ENCODE measurements around the gene IGFBP4. TPM values are rescaled to one million over a fixed set of nuclear protein-coding genes. Genes with fewer than 3 reads are reported as not detected.
A peak's percentile ranks its signal among the peaks of the same experiment; 100 is the strongest.

IGFBP4 gene
- total RNA-seq, 2 donors from 2014 or later: 1,004 to 1,451 TPM

DNA sequence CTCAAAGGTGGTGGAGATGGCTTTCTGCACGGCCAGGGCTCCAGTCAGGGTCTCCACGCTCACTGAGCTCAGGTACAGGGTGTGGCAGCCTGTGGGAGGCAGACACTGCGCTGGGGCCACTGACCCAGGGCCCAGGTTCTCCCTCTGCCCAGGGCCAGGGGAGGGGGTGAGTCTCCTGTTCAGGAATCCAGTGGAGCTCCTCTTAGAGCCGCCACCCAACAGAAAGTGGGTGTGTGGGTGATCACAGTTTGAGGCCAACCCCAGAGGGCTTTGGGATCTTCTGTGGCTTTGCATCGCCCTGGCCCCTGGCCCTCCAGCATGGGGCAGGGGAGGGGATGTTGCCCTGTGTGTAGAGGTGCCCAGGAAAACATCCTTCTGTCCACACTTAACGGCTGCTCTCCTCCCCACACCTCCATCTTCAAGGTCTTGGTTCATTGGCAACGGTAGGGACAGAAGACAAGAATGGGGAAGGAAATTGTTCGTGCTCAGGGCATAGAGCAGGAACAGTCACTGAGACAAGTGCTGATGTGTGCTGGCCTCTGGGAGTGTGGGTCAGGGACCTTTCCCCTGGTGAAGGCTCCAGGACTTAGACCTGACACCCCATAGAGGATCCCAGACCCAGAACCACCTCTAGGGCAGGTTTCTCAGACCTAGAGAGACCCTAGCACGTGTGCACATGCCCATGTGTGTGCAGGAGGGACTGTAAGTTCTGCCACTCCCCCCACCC is 36.7 kb downstream of the IGFBP4 start:
- intact Hi-C loops (cut with DNase I): loop anchor here (5.0 to 10.0 kb wide), 2 partner anchors 47 to 85 kb away; no protein-coding TSS in a partner anchor
- no peak for DNase-seq (ENCODE audit: low spot score)

DNA sequence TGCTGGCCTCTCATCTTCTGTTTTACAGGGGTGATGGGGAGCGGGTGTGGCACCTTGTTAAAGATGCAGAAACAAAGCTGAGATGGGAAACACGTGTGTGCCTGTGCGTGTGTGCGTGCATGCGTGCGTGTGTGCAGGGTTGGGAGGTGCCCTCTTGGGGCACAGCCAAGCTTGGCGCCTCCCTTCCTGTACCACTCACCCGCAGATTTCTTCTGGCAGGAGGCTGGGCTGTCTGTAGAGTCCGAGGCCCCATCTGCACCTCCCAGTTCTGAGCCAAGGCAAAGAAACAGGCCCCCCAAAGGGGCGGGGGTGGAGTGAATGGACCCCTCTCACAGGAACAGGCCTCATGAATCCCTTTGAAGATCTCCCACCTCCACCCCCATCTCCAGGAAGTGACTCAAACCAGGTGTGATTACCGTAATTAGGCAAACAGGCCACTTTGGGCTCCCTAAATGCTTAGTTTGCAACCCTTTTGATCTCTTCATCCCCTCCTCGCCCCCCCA is 37.3 kb downstream of the IGFBP4 start:
- intact Hi-C loops (cut with DNase I): loop anchor here in 1 of 2 donors (5.0 kb wide), 1 partner anchor 47 kb away; no protein-coding TSS in a partner anchor
- no peak for DNase-seq (ENCODE audit: low spot score)

DNA sequence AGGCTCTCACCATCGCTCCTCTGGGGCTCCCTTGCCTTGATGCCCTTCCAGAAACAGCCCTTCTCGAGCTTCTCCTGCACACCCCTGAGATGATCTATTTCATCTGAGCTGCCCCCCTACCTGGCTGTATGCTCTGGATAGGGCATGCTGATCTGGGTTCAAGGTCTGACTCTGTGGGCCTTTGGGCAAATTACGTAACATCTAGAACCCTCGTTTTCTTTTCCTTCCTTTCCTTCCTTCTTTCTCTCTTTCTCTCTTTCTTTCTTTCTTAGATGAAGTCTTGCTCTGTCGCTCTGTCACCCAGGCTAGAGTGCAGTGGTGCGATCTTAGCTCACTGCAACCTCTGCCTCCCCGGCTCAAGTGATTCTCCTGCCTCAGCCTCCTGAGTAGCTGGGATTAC is 37.9 kb downstream of the IGFBP4 start:
- no peak for DNase-seq (ENCODE audit: low spot score)
- intact Hi-C loops (cut with DNase I): loop anchor here in 1 of 2 donors (5.0 kb wide), 1 partner anchor 46 kb away; no protein-coding TSS in a partner anchor

DNA sequence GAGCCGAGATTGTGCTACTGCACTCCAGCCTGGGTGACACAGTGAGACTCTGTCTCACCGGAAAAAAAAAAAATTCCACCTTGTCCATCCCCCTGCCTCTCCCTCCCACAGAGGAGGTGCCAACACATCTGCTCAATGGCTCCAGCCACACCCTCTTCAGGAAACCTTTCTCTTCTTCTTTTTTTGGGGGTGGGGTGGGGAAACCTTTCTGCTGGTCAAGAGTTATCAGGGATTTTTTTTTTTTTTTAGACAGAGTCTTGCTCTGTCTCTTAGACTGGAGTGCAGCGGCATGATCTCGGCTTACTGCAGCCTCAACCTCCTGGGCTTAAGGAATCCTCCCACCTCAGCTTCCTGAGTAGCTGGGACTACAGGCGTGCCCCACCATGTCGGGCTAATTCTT is 39.5 kb downstream of the IGFBP4 start:
- DNase-seq (ENCODE audit: low spot score): no peak
- intact Hi-C loops (cut with DNase I): loop anchor here in 1 of 2 donors (5.0 kb wide), 1 partner anchor 45 kb away; no protein-coding TSS in a partner anchor

DNA sequence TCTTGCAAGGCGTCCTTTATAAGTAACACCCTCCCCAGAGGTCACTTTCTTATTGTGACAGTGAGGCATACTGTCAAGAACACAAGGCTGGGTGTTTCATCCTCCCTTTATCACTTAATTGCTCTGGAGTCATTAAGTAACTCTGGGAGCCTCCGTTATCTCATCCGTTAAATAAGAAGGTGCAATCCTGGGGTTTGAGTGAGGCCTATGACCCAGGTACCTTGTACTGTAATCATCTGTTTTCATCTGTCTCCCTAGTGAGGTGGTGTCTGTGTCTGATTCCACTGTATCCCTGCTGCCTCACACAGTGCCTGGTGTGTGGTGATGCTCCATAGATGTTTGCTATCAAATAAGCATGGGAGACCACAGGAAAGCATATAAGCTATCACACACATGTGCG is 40.4 kb downstream of the IGFBP4 start:
- intact Hi-C loops (cut with DNase I): loop anchor here in 1 of 2 donors (5.0 kb wide), 1 partner anchor 44 kb away; no protein-coding TSS in a partner anchor
- no peak for DNase-seq (ENCODE audit: low spot score)

DNA sequence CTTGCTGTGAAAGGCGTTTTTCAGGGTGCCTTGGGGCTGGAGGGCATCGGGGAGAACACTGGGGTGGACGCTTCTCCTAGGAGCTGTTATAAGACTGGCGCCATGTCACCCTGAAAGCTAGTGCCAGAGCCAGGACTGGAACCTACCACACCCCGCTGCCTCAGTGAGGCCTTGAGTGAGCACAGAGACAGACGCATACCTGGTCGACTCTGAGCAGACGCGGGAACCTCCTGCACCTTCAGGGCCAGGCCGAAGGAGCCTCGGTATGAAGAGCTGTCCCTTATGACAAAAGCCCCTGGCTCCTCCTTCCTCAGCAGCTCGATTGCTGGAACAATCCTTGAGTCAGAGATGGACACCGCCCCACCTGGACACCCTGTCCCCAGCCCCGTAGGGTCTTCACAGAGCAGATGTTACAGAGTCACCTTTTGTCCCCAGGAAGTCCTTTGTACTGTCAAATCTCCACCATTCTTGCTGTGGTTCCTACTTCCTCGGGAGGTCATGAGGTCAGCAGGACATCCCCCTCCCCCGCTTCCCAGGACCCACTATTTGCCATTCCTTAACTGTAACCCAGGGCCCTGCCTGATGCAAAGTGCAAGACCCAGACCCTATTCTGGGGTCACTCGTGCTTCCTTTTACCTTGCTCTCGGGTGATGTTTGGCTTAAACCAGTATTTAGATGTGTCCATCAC is 41.2 kb downstream of the IGFBP4 start:
- DNase-seq (ENCODE audit: low spot score): no peak
- intact Hi-C loops (cut with DNase I): loop anchor here in 1 of 2 donors (5.0 kb wide), 1 partner anchor 43 kb away; no protein-coding TSS in a partner anchor

DNA sequence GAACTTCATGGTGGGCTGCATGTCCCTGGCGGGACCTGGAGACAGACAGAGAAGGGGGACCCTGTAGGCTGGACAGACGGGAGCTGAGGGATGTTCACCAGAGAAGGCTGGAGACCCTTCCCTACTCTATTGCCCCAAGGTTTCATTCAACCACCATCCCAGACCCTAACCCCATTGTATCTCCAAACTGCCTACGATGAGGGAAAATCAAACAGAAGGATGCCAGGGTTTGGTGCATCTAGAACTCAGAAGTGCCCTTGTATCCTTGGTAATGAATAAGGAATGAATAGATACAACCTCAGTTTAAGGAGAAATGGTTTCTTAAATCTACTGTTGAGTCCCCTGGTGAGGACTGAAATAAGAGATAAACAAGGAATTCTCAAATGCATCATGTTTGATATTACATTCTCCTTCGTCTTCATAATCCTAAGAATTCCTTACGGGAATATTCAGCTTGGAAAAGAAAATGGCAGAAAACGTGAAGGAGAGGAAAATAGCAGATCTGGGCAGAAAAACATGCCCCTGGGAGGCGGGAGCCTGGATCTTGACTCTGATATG is 41.8 kb downstream of the IGFBP4 start:
- DNase-seq (ENCODE audit: low spot score): no peak
- intact Hi-C loops (cut with DNase I): loop anchor here in 1 of 2 donors (5.0 kb wide), 1 partner anchor 42 kb away; no protein-coding TSS in a partner anchor

DNA sequence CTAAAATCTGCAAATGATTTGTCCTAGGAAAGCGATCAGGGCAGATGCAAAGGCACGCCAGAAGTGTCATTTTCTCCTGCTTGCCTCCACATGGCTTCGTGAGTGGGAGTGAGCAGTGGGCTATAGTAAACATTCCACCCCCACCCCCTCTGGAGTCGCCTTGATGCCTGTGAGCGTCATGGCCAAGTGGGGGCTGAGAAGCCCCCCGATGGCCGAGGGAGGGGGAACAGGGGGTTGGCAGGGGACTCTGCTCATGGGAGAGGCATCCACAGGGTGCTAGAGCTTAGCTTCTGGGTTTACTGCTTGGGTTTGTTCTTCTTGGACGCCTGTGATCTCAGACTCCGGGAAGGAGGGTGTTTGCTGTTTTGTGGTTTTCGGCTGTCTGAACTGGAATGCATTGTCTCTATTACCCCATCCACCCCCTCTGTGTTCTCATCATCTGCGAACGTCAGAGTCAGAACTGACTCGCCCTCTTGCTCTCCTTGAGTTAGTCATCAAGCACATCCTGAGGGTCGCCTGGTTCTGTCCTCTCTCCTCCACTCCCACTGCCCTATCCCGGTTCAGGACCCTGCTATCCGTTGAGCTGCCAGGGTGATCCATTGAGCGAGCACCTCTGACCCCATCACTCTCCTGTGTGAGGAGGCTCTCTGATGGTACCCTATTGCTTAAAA is 42.7 kb downstream of the IGFBP4 start:
- intact Hi-C loops (cut with DNase I): no loop called here
- DNase-seq (ENCODE audit: low spot score): no peak

DNA sequence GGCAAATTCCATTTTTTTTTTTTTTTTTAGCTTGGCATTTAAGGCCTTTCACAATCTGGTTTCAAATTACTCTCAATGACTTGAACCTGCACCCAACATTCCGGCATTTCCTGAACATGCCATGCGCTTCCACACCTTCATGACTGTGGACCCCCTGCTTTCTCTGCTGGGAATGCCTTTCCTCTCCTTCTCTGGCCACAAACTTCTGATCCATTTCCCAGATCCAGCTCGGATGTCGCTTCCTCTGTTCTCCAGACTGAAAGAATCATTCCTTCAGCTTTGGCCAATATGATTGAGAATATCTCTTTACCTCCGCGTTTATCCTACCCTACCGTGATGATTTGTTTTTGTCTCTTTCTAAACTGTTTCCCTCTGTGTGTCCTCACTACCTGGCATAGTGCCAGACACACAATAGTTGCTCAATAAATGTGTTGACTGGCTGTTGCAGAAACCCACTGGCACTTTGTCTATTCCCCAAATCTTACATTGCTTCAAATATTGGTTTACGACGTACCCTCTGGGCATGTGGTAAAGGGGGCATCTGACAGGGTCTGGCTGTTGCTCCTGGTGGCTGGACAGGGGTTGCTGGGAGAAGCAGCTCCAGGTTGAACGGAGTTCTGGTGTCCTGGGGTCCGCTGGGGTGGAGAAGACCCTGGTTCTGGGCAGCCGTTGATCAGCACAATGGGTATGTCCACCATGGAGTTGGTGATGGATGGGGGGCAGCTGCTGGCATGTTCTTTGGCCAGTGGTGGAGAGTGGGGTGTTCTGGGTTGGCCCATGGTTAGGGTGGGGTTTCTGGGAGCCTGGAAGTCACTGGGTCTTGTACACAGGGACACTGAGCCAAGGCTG is 43.5 kb downstream of the IGFBP4 start:
- DNase-seq (ENCODE audit: low spot score): no peak

DNA sequence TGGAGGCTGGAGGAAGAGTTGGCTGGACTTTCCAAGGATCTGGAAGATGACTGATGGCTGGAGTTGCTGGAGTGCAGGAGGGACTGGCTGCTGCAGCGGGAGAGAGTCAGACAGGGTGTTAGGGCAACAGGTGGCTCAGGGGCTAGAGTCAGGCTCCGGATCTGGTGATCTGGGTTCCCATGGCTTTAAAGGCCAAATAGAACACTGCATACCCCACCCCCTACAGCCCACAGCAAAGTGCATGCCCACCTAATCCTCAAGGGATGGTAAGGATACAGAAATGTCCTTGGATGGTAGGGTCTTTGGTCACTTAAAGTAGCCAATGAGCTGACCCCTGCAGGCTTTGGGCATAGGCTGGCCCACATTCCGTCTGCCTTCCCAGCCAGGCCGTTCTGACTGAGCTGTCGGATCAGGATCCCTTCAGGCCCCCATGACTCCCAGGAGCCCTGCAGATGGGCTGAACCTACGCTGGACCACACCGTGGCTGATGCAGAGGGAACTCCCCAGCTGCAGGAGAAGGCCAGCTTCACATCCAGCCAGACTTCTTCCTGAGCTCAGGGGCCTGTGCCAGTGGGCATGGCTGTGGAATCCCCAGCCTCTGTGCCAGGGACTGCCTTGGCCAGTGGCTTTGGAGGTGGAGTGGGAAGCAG is 44.2 kb downstream of the IGFBP4 start:
- intact Hi-C loops (cut with DNase I): no loop called here
- no peak for DNase-seq (ENCODE audit: low spot score)

More for the DNA sequence above, 43.5 kb downstream of the IGFBP4 start:
- intact Hi-C loops (cut with DNase I): no loop called here

DNA sequence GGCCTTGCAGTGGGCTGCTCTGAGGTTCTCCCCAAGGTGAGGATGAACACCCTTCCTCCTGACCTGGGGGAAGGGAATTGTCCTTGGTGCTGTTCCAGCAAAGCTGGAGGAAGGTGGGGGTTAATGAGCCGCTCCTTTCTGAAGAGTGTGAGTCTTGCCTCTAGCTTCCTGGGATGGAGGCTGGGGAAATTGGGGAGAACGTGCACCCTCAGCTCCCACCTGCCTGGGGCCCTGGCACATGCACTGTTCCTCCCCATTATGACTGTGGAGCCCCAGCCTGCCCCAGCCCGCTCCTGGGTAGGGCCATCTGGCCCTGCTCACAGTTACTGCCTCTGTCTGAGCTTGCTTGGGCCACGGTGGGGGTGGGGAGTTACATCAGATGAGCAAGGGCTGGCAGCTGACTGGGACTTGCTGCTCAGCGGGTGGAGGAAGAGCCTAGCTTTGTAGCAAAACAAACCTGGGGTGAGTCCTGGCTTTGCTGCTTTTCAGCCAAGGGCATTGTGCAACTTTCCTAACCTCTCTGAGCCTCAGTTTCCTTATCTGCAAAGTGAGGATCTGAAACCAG is 47.1 kb downstream of the IGFBP4 start:
- peak; percentile 90 for DNase-seq (ENCODE audit: low spot score)
- intact Hi-C loops (cut with DNase I): no loop called here

DNA sequence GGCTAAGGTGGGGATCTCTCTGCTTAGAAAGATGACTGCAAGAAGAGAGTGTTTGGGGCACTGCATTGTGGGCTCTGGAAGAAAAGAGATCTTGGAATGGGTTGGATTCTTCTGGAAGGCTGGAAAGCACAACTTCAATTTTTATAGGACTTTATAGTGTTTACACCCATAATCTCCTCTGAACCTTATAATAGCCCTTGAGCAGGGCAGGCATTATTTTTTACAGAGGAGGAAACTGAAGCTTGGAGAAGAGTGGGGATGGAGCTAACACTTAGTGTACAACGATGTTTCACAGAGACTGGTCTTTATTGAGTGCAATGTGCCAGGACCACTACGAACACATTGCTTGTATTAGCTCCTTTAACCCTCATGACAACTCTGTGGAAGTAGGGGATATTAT is 47.7 kb downstream of the IGFBP4 start:
- intact Hi-C loops (cut with DNase I): no loop called here
- DNase-seq (ENCODE audit: low spot score): no peak

DNA sequence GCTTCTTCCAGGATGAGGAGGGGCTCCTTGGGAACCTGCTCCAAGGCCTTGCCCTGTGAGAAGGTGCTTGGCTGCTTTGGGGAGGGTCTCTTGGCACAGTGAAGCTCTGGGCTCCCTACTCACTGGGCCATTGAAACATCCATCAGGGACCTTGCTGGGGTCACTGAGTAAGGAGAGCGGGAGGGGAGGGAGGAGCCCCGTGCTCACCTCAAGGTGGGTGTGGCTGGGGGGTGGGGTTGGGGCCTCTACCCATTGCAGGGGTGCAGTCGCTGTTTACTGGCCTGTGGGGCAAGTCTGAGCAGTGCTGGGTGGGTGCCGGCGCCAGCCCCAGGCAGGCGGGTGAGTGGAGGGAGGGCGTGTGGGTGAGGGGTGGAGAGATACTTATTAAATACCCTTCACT is 48.2 kb downstream of the IGFBP4 start:
- DNase-seq (ENCODE audit: low spot score): no peak
- intact Hi-C loops (cut with DNase I): no loop called here

DNA sequence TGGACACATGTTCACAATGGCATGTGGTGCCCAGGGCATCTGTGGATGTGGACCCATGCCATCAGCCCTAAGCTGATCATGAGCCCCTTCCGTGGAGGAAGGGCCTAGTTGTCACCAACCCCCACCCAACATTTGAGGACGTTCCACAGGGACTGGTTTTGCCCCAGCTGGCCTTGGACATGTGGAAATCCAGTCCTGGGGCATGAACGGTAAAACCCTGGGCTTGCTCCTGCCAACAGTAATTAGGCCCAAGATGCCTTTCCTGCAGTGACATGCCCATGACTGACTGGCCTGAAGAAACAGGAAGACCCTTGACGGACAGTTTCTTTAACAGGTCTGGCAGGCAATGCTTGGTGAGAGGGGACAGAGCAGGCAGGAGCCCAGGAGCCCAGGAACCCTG is 50.4 kb downstream of the IGFBP4 start:
- intact Hi-C loops (cut with DNase I): no loop called here
- no peak for DNase-seq (ENCODE audit: low spot score)

DNA sequence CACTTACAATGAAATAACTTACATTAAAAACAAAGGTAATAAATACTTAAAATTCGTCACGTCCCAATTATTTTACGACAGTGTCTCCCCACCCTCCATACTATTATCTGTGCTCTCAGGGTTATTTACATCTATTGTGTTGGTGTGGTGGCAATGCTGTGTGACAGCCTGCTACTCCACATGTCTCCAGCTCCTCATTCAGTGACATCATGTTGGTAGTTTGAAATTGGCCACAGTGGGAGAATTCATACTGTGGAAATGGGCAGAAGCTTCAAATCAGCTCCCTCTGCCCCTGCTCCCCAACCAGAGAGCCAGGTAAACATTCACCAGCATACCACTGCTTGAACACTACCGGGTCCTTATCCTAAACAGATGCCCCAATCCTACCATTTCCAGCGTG is 51.9 kb downstream of the IGFBP4 start:
- DNase-seq (ENCODE audit: low spot score): no peak
- intact Hi-C loops (cut with DNase I): no loop called here

DNA sequence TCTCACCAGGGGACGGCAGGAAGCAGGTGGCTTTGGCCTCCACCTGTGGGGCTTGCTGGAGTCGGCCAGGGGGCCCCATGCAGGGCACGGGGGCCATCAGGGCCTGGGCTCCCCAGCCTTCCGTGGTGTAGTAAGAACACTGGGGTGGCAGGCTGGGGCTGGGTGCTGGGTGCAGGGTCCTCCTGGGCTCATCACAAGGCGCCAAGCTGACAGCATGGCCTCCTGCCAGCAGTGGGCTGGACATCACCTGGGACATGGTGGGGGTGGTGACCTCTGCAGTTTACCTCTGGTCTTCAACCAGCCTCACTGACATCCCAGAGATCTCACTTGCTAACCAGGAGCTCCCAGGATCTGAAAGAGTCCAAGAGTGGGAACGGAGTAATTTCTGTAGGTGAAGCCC is 52.9 kb downstream of the IGFBP4 start:
- intact Hi-C loops (cut with DNase I): no loop called here
- DNase-seq (ENCODE audit: low spot score): no peak

DNA sequence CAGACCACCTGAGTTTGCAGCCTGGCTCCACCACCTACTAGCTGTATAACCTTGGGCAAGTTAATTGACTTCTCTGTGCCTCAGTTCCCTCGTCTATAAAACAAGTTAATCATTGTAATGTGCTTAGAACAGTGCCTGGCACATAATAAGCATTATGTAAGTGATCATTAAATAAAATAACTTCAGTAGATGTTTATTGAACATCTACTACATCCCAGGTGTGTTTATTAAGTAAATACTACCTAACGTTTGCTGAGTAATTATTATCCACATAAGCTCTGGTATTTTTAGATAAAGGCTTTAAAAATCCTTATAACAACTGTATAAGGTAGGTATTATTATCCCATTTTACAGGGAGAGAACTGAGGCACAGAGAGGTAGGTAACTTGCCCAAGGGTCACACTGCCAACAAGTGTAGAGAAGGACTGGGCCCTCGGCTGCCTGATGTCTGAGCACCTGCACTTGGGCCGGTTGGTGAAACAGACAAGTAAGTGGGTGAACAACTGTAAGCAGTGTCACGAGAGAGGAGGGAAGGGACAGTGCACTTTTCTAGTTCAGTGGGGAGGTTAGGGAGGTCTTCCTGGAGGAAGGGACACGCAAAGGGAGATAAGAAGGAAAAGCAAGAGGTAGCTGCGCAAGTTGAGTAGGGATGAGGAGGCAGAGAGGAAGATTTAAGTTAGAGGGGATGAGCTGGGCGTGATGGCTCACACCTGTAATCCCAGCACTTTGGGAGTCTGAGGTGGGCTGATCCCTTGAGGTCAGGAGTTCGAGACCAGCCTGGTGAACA is 53.6 kb downstream of the IGFBP4 start:
- intact Hi-C loops (cut with DNase I): no loop called here

More for the DNA sequence above, 53.6 kb downstream of the IGFBP4 start:
- no peak for DNase-seq (ENCODE audit: low spot score)

Measured in posterior vena cava (tissue), 2 donors.